ENCODE results near the gene PIM3. TPM values are rescaled to one million over a fixed set of nuclear protein-coding genes. Genes with fewer than 3 reads are reported as not detected.

The PIM3 gene
- total and polyA plus RNA-seq, 2 of the 8 experiments (the other 6 are each of a cell fraction or from before 2014, with no cell fraction given), result 22.6 to 30.0 TPM

GRCh38 chr22:49966041-49966773 lies 5.6 kb downstream of the PIM3 start:
- no peak overlapping the region for H4K5ac ChIP-seq (ENCODE audit: insufficient read length, low read depth, low read length)
- no peak overlapping the region for H3K23ac ChIP-seq (ENCODE audit: insufficient read length)
- peaks cover 0 to 33% (median 13%) of the 10 kb centered on the region in 4 experiments; a peak in 6 of 7 replicates for H3K4me1 ChIP-seq (replicated peaks in 1 of 4; ENCODE audit: control insufficient read depth in 3 of 4, insufficient read depth in 4 of 4, low read length in 3 of 4)
- DNase-seq (ENCODE audit: low read depth in 1 of 2, low spot score in 2 of 2) (peak in 1 of 2 experiments; percentile 49), FAIRE-seq (no peak)
- H3K4me3 ChIP-seq (ENCODE audit: extremely low read depth in 1 of 4, insufficient read depth in 2 of 4, low read depth in 3 of 4, low read length in 4 of 4), result no peak overlapping the region
- no peak overlapping the region for H4K8ac ChIP-seq (ENCODE audit: extremely low read depth, insufficient read depth, low read length)
- H3K79me2 ChIP-seq (ENCODE audit: control insufficient read depth in 1 of 2, insufficient read depth in 2 of 2, low read length in 2 of 2), result peaks cover 0 to 19% of the 10 kb centered on the region in 2 experiments; a peak in 1 of 4 replicates
- no peak overlapping the region for H2BK5ac ChIP-seq (ENCODE audit: low read depth, low read length)
- CTCF ChIA-PET (ENCODE audit: partially characterized antibody), result interaction anchor here (0.9 to 2.2 kb wide), 8 partner anchors 13 to 64 kb away, joined by 3 to 12 read pairs (median 4); no protein-coding TSS in a partner anchor
- POLR2A ChIA-PET (ENCODE audit: partially characterized antibody), result interaction anchor here (1.0 to 1.6 kb wide), 3 partner anchors 8 to 14 kb away, joined by 5 read pairs; no protein-coding TSS in a partner anchor
- H3K14ac ChIP-seq (ENCODE audit: insufficient read length), result no peak overlapping the region
- no peak overlapping the region for H3K9ac ChIP-seq (replicated peaks in 1 of 4; ENCODE audit: extremely low read depth in 1 of 4, low read depth in 3 of 4, low read length in 3 of 4)
- peaks cover 0 to 11% (median 8%) of the 10 kb centered on the region in 4 experiments; a peak in 6 of 7 replicates for H3K27me3 ChIP-seq (replicated peaks in 1 of 4; ENCODE audit: control insufficient read depth in 3 of 4, extremely low read depth in 1 of 4, insufficient read depth in 3 of 4, low read length in 3 of 4)
- H3K4ac ChIP-seq (replicated peaks; ENCODE audit: insufficient read length, low read depth, low read length), result no peak overlapping the region
- no peaks in the 10 kb centered on the region for H3K9me3 ChIP-seq (ENCODE audit: insufficient read depth in 2 of 2, low read depth in 1 of 2, low read length in 1 of 2)
- WGBS, 2 experiments (ENCODE audit: extremely low coverage in 1 of 2, insufficient coverage in 1 of 2, insufficient read length in 1 of 2, insufficient replicate concordance in 2 of 2, low coverage in 1 of 2, low lambda C conversion rate in 2 of 2, missing lambda C conversion rate in 1 of 2), result 87% methylated on average over 11 of the region's 11 CpGs; no CpG with 5 or more reads in 1 of the 2 experiments
- peaks cover 10% of the 10 kb centered on the region; the same call in 1 of the 2 replicates for H3K23me2 ChIP-seq (ENCODE audit: low read depth, low read length)
- H4K91ac ChIP-seq (replicated peaks; ENCODE audit: insufficient read length, low read length), result no peak overlapping the region
- no peak overlapping the region for H3K56ac ChIP-seq (replicated peaks; ENCODE audit: insufficient read length, low read depth, low read length)
- H2AK5ac ChIP-seq (ENCODE audit: low read depth, low read length), result no peak overlapping the region
- no peak overlapping the region for H2BK12ac ChIP-seq (ENCODE audit: low read depth, low read length)
- no peak overlapping the region for H3K27ac ChIP-seq (ENCODE audit: low read depth, low read length)
- no peak overlapping the region for H2BK120ac ChIP-seq (replicated peaks; ENCODE audit: low read depth, low read length)
- H4K20me1 ChIP-seq (replicated peaks in 1 of 2; ENCODE audit: control insufficient read depth in 1 of 2, insufficient read depth in 2 of 2, low read length in 2 of 2), result peaks cover 16 to 17% of the 10 kb centered on the region in 2 experiments
- H2BK15ac ChIP-seq (ENCODE audit: low read length), result no peak overlapping the region
- H3K79me1 ChIP-seq (ENCODE audit: low read depth, low read length), result 0 out of 2 replicates have a peak, but pooled peaks cover 2% of the 10 kb centered on the region
- no peak overlapping the region for H2AFZ ChIP-seq (ENCODE audit: low read length)
- peaks cover 8 to 18% (median 12%) of the 10 kb centered on the region in 4 experiments; a peak in 6 of 8 replicates for H3K36me3 ChIP-seq (ENCODE audit: control insufficient read depth in 2 of 4, insufficient read depth in 4 of 4, low read length in 3 of 4)
- H3K18ac ChIP-seq (ENCODE audit: extremely low read depth, low read length), result no peak overlapping the region
- H3K4me2 ChIP-seq (ENCODE audit: insufficient read depth in 1 of 2, low read depth in 2 of 2, low read length in 2 of 2), result no peak overlapping the region
- H2BK20ac ChIP-seq (ENCODE audit: low read length), result no peak overlapping the region

Data from H1 (cell line).